ENCODE data around the gene PRLHR.

DNA sequence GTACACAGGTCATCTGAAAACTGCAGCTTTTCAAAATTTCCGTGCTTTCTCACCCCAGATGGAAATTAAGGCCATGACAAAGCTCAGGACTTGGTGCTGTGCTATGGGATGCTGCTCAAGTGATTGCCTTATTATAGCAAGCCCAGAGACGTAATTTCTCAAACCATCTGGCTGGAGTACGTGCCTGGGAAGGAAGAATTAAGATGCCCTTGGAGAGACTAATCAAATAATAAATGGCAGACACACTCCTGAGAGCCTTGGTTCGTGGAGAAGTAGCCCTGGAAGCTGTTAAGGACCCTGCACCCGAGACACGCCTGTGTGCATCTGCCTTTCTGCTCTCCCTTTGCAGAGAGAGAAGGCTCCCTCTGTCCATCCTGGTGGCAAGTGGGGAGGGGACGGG lies 38.3 kb upstream of the PRLHR start:
- no peak for TF ChIP-seq EZH2 (IDR thresholded peaks at IDR 0.05; ENCODE audit: borderline replicate concordance, low read depth, low read length, poor library complexity, severe bottlenecking)
- TF ChIP-seq, protein P1, sequence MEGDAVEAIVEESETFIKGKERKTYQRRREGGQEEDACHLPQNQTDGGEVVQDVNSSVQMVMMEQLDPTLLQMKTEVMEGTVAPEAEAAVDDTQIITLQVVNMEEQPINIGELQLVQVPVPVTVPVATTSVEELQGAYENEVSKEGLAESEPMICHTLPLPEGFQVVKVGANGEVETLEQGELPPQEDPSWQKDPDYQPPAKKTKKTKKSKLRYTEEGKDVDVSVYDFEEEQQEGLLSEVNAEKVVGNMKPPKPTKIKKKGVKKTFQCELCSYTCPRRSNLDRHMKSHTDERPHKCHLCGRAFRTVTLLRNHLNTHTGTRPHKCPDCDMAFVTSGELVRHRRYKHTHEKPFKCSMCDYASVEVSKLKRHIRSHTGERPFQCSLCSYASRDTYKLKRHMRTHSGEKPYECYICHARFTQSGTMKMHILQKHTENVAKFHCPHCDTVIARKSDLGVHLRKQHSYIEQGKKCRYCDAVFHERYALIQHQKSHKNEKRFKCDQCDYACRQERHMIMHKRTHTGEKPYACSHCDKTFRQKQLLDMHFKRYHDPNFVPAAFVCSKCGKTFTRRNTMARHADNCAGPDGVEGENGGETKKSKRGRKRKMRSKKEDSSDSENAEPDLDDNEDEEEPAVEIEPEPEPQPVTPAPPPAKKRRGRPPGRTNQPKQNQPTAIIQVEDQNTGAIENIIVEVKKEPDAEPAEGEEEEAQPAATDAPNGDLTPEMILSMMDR (conservative IDR thresholded peaks at IDR 0.05; ENCODE audit: low read depth, low read length), result no peak

Measured in A673 (cell line).